GM18861 (cell line): ENCODE measurements around the gene BBOX1.
"Not testable (repeated sequence)": the region's sequence is repeated elsewhere in the genome, so short reads cannot be mapped to it uniquely, and the experiment has no call there.

Experiments used
- ATAC-seq: cut with Tn5 transposase; IDR thresholded peaks from one replicate; pipeline ENCODE4 v1.9.1; 2021; ENCODE audit not compliant: unreplicated experiment

Gene BBOX1

GRCh38 chr11:27083241-27083640 lies 42.6 kb downstream of the BBOX1 start:
- no peak for ATAC-seq

GRCh38 chr11:27083782-27084181 lies 43.2 kb downstream of the BBOX1 start:
- ATAC-seq, result no peak

GRCh38 chr11:27084518-27084917 lies 43.9 kb downstream of the BBOX1 start:
- ATAC-seq, result no peak

- ATAC-seq, result no peak
Measured at GRCh38 chr11:27085111-27085510, 44.5 kb downstream of the BBOX1 start.

- ATAC-seq, result no peak
Measured at GRCh38 chr11:27085605-27086004, 45.0 kb downstream of the BBOX1 start.

- no peak for ATAC-seq
Measured at GRCh38 chr11:27087432-27087831, 46.8 kb downstream of the BBOX1 start.

- no peak for ATAC-seq
Measured at GRCh38 chr11:27088353-27088752, 47.7 kb downstream of the BBOX1 start.

- ATAC-seq, result no peak
Measured at GRCh38 chr11:27089746-27090145, 49.1 kb downstream of the BBOX1 start.

- not testable (repeated sequence) for ATAC-seq
Measured at GRCh38 chr11:27090357-27090948, 49.8 kb downstream of the BBOX1 start.

GRCh38 chr11:27094120-27094519 lies 53.5 kb downstream of the BBOX1 start:
- ATAC-seq, result no peak

- ATAC-seq, result no peak
Measured at GRCh38 chr11:27095059-27095458, 54.4 kb downstream of the BBOX1 start.

- no peak for ATAC-seq
Measured at GRCh38 chr11:27095887-27096286, 55.3 kb downstream of the BBOX1 start.

GRCh38 chr11:27097551-27097950 lies 56.9 kb downstream of the BBOX1 start:
- no peak for ATAC-seq

GRCh38 chr11:27100534-27100933 lies 59.9 kb downstream of the BBOX1 start:
- ATAC-seq, result no peak

- ATAC-seq, result no peak
Measured at GRCh38 chr11:27107548-27107947, 66.9 kb downstream of the BBOX1 start.

GRCh38 chr11:27108809-27109208 lies 68.2 kb downstream of the BBOX1 start:
- no peak for ATAC-seq

GRCh38 chr11:27111896-27112295 lies 71.3 kb downstream of the BBOX1 start:
- no peak for ATAC-seq

GRCh38 chr11:27112946-27113345 lies 72.3 kb downstream of the BBOX1 start:
- ATAC-seq, result no peak

- no peak for ATAC-seq
Measured at GRCh38 chr11:27115051-27115650, 74.5 kb downstream of the BBOX1 start.

- no peak for ATAC-seq
Measured at GRCh38 chr11:27116684-27117083, 76.1 kb downstream of the BBOX1 start.

GRCh38 chr11:27118371-27118770 lies 77.8 kb downstream of the BBOX1 start:
- ATAC-seq, result no peak

GRCh38 chr11:27118949-27119348 lies 78.3 kb downstream of the BBOX1 start:
- no peak for ATAC-seq

- ATAC-seq, result no peak
Measured at GRCh38 chr11:27119396-27119795, 78.8 kb downstream of the BBOX1 start.
